Measurements from ENCODE around the gene FHOD1.

The FHOD1 gene

DNA sequence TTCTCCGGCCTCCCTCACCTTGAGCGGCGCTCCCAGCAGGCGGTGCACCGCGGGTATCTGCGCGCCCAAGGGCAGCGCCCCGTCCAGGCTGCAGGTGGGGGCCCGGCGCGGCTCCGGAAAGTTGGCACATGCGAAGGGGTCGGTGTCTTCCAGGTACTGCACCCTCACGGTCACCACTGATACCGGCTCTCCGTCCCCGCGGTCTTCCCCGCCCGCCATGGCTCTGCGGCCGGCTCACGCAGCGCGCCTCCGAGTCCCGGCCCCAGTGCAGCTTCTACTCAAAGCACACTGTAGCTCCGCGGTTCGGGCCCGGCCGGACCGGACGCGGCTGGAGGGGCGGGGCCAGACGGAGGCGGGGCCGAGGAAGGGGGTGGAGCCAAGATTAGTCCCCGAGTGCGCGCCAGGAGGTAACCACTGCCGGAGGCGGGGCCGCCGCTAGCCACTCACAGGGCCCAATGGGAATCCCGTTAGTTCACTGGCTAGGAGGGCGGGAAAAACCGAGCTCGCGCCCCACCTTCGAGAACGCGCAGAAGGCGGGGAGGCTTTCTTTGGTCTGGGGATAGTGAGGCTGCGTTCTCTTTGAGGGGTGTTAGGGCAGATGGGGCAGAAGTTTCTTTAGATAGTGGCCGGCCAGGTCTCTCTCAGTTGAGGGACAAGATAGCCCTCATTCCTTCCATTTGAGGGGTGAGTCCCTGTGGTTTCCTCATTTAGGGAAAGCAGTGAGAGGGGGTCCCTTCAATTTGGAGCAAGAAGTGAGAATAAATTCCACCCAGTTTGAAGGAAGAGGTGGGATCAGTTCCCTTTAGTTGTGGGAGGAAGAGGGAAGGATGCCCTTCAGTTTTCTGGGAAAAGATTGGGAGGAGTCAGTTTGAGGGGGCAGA lies at the start of gene FHOD1:
Gene FHOD1 (minus strand): TSS at position 290 of the 881 bp plus-strand sequence. CDS start 71 bp downstream, at position 219.
- DNase-seq: peak; percentile 92

GRCh38 chr16:67296420-67296819 lies 49.1 kb upstream of the FHOD1 start:
- no peak for DNase-seq

- DNase-seq: no peak
Observed at GRCh38 chr16:67294938-67295361, 47.7 kb upstream of the FHOD1 start.

- DNase-seq: no peak
Observed at GRCh38 chr16:67294171-67294757, 47.0 kb upstream of the FHOD1 start.

- no peak for DNase-seq
Observed at GRCh38 chr16:67291461-67291860, 44.2 kb upstream of the FHOD1 start.

DNA sequence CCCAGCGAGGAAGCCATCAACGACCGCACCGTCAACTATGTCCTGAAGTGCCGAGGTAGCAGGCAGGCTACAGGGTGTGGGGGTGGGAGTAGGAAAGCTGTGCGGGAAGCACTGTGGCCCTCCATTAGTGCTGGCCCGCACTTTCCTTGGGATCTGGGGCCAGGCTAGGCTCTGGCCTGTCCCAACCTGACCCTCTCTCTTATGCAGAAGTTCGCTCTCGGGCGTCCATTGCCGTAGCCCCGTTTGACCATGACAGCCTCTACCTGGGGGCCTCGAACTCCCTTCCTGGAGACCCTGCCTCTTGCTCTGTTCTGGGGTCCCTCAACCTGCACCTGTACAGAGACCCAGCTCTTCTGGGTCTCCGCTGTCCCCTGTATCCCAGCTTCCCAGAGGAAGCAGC lies 40.7 kb upstream of the FHOD1 start:
- no peak for DNase-seq

DNA sequence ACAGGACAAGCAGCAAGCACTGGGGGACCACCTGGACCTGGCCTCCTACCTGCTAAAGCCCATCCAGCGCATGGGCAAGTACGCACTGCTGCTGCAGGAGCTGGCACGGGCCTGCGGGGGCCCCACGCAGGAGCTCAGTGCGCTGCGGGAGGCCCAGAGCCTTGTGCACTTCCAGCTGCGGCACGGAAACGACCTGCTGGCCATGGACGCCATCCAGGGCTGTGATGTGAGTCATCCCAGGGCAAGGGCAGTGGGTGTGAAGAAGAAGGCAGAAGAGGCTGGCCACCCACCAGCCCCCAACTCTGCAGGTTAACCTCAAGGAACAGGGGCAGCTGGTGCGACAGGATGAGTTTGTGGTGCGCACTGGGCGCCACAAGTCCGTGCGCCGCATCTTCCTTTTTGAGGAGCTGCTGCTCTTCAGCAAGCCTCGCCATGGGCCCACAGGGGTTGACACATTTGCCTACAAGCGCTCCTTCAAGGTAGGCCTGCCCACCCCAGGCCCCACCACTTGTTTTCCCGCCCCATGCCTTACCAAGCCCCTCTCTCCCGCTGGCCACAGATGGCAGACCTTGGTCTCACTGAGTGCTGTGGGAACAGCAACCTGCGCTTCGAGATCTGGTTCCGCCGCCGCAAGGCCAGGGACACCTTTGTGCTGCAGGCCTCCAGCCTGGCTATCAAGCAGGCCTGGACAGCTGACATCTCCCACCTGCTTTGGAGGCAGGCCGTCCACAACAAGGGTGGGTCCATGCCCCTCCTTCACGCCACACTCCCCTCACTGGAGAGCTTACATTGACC lies 39.4 kb upstream of the FHOD1 start:
- no peak for DNase-seq

- DNase-seq: no peak
Observed at GRCh38 chr16:67284699-67285646, 37.7 kb upstream of the FHOD1 start.

GRCh38 chr16:67283826-67284555 lies 36.7 kb upstream of the FHOD1 start:
- DNase-seq: no peak

GRCh38 chr16:67283039-67283825 lies 36.0 kb upstream of the FHOD1 start:
- no peak for DNase-seq

GRCh38 chr16:67282447-67282805 lies 35.1 kb upstream of the FHOD1 start:
- no peak for DNase-seq

DNA sequence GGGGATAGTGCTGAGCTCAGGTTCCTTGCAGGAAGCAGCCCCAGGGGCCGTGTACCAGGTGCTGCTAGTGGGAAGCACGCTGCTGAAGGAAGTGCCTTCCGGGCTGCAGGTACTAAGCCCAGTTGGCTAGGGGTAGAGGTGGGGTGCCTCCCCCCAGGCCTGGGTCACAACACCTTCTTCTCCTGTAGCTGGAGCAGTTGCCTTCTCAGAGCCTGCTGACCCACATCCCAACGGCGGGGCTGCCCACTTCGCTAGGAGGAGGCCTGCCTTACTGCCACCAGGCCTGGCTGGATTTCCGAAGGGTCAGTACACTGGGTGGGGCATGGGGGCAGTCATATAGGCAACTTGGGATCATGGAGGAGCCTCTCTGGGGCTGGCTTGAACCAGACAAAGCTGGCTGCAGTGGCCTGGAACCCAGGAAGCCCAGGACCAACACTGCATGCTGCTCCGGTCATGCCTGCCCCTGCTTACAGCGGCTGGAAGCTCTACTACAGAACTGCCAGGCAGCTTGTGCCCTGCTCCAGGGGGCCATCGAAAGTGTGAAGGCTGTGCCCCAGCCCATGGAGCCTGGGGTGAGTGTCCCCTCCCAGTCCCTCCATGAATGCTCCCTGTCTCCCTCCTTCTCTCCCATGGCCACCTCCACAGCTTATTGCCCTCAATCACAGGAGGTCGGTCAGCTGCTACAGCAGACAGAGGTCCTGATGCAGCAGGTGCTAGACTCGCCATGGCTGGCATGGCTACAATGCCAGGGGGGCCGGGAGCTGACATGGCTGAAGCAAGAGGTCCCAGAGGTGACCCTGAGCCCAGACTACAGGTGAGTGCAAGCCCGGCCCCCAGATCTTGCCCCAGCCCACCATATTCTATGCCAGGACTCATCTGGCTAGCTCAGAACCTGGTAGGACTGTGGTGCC lies 34.5 kb upstream of the FHOD1 start:
- DNase-seq: no peak

GRCh38 chr16:67280090-67281015 lies 33.1 kb upstream of the FHOD1 start:
- no peak for DNase-seq

DNA sequence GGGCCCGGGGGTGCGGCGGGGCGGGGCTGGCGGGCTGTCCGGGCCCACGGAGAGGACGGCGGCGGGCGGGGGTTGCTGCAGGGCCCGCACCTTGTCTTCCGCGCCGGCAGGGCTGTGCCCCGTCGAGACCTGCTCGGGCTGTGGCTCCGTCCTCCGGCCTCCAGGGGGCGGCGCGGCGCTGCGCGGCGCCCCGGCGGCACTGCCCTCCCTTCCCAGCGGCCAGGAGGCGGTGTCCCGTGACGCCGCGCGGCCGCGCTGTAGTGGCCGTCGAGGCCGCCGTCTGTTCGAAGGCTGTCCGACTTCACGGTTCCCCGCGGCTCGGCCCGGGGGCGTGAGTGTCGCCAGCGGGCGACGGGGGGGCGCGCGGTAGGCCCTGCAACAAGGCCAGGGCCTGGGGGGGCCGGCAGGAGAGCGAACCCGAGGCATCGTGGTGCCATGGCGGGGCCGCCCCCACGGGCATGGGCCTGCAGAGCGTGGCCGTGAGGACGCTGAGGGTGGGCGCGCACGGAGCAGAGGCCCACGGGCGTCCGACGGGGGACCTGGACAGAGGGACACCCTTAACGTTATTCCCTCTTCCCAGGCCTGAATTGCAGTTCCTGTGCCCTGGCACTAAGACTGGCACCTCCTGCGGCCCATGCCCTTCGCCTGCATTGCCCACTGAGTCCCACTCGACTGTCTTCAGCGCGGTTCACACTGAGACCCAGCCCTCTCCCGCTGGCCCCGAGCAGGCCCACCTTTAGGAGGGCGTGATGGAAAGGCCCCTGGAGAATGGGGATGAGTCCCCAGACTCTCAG lies 32.2 kb upstream of the FHOD1 start, which contains the start of gene PLEKHG4:
Gene PLEKHG4 (plus strand): TSS at position 237 of the 794 bp plus-strand sequence. CDS start 513 bp downstream, at position 750.
- DNase-seq: peak; percentile 74

DNA sequence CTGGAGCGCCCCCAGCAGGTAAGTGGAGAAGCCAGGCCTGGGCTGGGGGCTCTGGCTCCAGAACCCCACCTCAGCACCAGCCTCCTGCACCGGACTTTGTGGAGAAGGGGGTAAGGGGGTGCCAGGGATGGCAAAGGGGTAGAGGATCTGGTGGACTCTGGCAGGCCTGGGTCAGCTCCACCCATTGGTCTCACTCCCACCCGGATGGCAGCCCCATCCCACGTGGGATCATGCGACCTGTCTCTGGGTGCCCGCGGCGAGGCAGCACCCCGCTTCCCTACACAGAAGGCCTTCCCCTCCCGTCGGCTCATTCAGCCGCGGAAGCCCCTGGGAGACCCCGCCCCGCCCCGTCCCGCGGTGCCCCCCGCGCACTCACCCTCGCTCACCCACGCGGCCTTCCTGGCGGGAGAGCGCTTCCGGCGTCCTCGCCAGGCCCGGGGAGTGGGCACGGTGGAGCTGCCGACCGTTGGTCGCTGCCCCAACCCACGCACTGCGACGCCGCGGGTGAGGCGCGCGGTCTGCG lies 31.6 kb upstream of the FHOD1 start:
- DNase-seq: peak; percentile 17

DNA sequence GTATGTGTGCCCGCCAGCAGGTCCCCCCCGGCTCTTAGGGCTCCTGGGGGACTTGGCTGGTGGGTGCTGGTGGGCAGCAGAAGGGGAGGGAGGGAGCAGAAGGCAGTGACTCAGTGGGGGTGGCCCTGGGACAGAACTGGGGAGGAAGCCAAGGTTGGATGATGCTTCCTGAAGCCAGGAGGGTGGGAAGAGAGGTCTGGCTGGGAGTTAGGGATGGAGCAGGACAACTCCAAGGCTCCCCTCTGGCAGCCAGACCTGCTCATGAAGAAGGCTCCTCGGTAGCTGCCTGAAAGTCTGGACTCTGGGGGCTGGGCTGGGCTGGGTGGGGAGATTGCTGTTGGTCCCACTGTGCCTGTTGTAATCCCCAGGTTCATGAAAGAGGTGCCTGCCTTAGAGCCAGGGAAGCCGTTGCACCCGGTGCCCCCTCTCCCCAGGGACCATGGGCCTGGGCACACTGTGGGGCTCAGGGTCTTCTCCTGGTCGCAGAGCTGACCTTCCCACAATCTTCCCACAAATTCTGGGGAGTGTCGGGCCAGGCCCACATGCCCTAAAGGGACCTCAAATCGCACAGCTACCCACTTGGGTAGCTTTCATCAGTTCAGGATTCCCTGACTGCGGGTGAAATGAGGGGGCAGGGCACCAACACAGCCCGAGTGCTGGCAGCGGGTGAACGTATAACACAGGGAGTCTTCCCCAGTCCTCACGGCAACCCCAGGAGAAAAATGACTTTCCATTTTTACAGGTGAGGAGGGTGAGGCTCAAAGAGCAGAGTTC lies 30.9 kb upstream of the FHOD1 start:
- no peak for DNase-seq
